Suprapubic skin (tissue), 4 donors: ENCODE measurements around the gene LRRC28.

Experiments
- POLR2A ChIP-seq, 2 donors: fragments of 450-650 bp; IDR thresholded peaks; one replicate each; pipeline ENCODE4 v1.6.1; 2017; ENCODE audit warnings: antibody characterized with exemption in 2 of 2, mild to moderate bottlenecking in 2 of 2, moderate library complexity in 2 of 2
- POLR2AphosphoS5 ChIP-seq, 3 donors: sonication (generic); formaldehyde crosslinking; IDR thresholded peaks; one replicate each; pipeline ENCODE4 v1.6.1; 2017; ENCODE audit warnings: antibody characterized with exemption in 3 of 3
- TF ChIP-seq, protein P1 (sequence below), 2 donors: fragments of 200-600 bp in 1 of 2; fragments of 450-650 bp in 1 of 2; sonication (generic) in 1 of 2; IDR thresholded peaks; one replicate each; pipeline ENCODE4 v1.5.1; 2016 to 2019; ENCODE audit warnings: antibody characterized with exemption in 2 of 2, mild to moderate bottlenecking in 1 of 2, moderate library complexity in 1 of 2

GRCh38 chr15:99295840-99296239 is 44.6 kb downstream of the LRRC28 start:
- no peak for TF ChIP-seq POLR2AphosphoS5 (IDR thresholded peaks at IDR 0.05)
- TF ChIP-seq, protein P1, sequence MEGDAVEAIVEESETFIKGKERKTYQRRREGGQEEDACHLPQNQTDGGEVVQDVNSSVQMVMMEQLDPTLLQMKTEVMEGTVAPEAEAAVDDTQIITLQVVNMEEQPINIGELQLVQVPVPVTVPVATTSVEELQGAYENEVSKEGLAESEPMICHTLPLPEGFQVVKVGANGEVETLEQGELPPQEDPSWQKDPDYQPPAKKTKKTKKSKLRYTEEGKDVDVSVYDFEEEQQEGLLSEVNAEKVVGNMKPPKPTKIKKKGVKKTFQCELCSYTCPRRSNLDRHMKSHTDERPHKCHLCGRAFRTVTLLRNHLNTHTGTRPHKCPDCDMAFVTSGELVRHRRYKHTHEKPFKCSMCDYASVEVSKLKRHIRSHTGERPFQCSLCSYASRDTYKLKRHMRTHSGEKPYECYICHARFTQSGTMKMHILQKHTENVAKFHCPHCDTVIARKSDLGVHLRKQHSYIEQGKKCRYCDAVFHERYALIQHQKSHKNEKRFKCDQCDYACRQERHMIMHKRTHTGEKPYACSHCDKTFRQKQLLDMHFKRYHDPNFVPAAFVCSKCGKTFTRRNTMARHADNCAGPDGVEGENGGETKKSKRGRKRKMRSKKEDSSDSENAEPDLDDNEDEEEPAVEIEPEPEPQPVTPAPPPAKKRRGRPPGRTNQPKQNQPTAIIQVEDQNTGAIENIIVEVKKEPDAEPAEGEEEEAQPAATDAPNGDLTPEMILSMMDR (IDR thresholded peaks at IDR 0.05), result no peak
- no peak for TF ChIP-seq POLR2A (IDR thresholded peaks at IDR 0.05)
